HG02642 (cell line): ENCODE results near the gene PPM1H.

Experiments
- ATAC-seq: cut with Tn5 transposase; IDR thresholded peaks from one replicate; pipeline ENCODE4 v1.9.1; 2021; ENCODE audit warnings: mild to moderate bottlenecking; ENCODE audit not compliant: unreplicated experiment, poor library complexity

Gene PPM1H

GRCh38 chr12:62720661-62721330 is 214.2 kb downstream of the PPM1H start:
- ATAC-seq = no peak

GRCh38 chr12:62720025-62720424 is 214.9 kb downstream of the PPM1H start:
- ATAC-seq = no peak

GRCh38 chr12:62718762-62719426 is 216.1 kb downstream of the PPM1H start:
- no peak for ATAC-seq

DNA sequence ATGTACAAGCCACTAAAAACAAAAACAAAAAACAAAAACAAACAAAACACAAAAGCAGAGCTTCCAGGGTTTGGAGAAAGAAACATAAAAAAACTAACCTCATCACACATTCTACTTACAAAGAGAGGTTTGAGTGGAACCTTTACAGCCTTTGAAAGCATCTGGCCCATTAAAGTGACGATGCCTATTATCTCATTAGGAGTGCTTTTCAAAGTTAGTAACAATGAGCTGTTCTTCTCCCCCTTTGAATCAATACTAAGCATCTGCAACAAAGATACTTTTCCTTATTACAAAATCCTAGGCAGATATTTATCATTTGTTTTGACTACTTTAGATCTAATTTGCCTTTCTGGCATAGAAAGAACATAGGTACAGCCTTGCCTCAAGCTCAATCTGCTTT is 217.3 kb downstream of the PPM1H start:
- no peak for ATAC-seq

DNA sequence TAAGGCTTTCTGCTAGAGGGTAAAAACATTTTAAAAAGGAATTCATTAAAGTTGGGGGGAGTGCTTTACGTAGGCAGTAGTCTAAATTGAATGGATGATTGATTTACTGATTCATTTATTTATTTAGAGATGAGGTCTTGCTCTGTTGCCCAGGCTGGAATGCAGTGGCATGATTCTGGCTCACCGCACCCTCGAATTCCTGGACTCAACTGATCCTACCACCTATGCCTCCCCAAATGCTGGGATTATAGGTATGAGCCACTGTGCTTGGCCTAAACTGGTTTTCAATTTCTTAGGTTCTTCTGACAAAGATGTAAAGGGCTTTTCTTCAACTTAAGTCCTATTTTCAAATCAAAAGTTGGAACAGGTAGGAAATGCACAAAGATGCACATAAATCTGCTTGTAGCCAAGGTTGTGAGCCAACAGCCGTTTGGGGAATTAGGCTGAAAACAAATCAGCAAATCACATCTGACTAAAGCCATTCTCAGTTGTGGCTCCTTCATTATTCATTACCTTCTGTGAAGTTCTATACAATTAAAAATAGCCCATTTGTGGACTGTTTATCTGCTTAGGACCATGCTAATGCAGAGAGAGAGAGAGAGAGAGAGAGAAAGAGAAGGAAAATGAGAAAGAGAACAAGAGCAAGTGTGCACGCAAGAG is 218.0 kb downstream of the PPM1H start:
- ATAC-seq = no peak

DNA sequence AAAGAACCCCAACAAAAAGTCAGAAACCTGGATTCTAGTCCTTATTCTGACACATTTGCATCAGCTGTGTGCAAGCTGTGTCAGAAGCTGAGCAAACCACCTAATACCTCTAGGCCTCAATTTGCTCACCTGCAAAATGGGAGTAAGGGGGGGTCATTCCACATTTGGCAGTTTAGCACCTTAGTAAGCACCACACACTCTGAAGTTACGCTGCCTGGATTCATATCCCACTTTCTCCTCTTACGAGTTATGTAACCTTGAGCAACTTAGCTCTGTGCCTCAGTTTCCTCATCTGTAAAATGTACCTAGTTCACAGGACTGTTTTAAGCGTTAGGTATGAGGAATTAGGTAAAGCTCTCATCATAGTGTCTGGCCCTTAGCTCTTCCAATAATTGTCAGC is 218.9 kb downstream of the PPM1H start:
- ATAC-seq = no peak

- ATAC-seq = no peak
These were observed 219.9 kb downstream of the PPM1H start for GRCh38 chr12:62714774-62715721.

DNA sequence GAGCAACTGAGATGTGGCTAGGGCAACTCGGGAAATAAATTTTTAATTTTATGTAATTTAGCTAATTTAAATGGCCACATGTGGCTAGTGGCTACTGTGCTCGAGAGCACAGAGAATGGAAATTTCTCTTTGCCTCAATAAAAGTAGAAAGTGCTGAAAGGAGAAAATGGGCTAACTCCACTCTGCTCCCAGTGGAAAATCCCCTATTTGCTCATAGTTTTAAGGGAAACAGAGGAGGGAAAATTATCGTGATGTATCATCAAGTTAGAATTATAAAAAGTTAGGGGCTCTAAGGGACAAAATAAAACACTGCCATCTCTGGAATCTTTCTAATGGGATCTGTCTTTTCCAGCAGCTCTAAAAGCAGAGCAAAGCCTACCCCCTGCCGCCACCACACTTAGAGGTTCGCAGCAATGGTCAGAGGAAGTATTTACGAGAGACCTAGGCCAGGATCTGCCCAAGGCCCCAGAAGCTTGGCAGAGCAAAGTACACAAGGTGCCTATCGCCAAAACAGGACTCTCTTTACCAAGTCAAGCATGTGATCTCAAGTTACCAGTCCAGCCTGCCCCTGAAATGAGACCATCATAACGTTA is 220.7 kb downstream of the PPM1H start:
- ATAC-seq = no peak

DNA sequence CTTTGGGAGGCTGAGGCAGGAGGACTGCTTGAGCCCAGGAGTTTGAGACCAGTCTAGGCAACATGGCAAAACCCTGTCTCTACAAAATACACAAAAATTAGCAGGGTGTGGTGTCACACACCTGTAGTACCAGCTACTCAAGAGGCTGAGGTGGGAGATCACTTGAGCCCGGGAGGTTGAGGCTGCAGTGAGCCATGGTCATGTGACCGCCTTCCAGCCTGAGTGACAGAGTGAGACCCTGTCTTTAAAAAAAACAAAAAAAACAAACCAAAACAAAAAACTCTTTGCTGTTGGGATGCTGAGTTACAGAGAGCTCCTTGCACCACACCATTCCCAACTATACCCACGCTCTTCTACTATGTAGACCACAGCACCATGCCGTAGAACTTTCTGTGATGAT is 221.2 kb downstream of the PPM1H start:
- no peak for ATAC-seq

DNA sequence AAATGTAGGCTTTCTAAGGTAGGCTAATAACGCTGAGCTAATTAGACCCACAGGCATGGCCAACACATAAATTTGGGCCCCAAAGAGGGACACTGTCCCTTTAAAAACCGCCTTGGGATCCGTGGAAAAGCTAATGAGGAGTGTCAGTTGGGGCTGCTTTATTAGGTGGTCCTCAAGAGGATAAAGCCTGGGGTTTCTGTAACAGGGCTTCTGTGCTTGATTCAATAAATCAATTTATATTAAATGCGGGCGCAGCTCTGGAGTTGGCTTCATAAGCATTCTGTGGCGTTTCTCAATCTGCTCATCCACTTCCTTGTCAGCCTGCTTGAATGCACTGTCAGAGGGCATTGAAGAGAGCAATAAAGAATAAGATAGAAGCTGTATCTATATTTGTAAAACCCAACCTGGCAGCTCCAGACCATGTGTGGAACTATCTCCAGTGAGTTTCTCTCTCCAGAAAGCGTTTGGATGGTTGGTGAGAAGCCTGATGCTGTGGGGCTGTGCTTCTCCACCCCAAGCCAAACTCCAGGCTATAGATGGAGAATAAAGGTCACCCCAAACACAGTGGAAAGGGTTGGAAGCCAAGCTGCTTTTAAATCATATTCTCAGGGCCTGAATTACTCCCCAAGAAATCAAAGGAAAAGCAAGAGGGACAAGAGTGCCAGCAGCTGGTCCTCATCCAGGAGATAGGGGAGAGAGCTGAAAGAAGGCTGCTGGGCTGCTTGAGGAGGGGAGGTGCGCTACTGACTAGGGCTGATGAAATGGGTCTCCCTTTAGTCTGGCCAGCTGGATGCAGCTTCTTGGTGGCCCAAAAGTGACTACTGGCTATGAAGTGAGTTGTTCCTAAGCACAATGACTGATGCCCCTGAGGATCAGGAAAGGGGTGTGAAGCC is 222.0 kb downstream of the PPM1H start:
- ATAC-seq = no peak

GRCh38 chr12:62711631-62712241 is 223.2 kb downstream of the PPM1H start:
- no peak for ATAC-seq

DNA sequence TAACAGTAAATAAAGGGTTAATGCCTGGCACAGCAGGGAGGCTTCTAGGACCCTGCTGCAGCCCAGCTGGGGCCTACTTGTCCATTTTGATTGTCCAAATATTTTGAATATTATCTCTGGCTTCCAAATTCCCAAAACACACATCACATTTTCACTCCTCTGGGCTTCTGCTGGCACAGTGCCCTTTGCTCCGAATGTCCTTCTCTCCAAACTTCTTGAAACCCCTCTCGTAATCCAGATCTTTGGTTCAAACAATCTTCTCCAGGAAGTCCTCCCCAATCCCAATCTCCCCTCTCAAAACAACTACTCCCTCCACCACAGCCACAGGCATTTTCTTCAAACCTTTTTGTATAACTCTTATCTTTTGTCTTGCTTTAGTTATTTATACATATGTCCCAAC is 225.6 kb downstream of the PPM1H start:
- no peak for ATAC-seq

- no peak for ATAC-seq
These were observed 227.0 kb downstream of the PPM1H start for GRCh38 chr12:62707939-62708338.

DNA sequence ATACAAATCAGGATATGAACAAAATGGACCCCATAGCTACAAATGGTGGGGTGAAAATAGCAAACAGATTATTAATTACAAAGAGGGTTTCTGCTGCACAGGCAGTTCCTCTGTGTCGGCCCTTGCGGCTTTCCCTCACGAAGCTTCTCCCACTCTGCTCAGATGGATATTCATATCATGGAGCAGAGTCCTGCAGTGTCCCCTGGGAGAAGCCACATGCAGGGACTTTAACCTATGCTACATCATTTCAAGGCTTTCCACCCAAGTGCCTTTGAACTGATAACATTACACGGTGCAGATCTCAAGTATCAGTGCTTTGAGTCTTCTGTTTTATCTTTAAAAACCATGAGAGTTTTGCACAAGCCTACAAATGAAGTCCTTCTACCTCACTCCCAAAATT is 229.1 kb downstream of the PPM1H start:
- ATAC-seq = no peak

GRCh38 chr12:62703011-62703380 is 232.0 kb downstream of the PPM1H start:
- ATAC-seq = no peak

- ATAC-seq = no peak
These were observed 233.5 kb downstream of the PPM1H start for GRCh38 chr12:62701492-62701891.

DNA sequence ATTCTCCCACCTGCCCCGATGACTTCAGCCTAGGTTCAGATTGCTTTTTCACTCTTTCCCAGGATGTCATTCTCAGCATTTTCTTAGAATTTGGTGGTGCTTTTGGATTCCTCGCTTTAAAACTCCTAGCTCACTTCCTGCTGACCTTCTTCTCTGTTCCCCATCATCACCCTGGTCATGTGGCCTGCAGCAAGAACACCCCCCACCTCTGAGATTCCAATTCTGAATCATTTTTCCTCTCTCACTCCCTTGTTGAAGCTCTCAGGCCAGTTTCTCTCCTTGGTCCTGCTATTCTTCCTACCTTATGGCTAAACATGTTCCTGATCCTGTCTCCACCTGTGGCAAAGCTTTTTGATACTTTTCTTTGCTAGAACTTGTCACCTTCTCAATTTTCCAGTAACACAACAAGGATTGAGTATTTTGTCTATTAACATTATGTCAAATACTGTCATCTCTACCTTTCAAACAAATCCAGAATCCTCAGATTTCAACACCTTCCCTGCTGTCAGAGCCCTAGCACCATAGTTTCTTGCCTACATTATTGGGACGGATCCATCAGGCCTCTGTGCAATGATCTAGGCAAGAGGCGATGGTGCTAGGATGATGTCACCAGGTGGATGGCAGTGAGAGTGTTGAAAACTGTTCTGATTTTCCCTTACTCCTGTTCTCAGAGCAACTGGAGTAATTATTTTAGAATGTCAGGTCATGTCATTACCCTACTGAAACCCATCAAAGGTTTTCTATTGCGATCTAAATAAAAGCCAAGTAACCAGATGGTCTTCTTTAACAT is 234.7 kb downstream of the PPM1H start:
- no peak for ATAC-seq

DNA sequence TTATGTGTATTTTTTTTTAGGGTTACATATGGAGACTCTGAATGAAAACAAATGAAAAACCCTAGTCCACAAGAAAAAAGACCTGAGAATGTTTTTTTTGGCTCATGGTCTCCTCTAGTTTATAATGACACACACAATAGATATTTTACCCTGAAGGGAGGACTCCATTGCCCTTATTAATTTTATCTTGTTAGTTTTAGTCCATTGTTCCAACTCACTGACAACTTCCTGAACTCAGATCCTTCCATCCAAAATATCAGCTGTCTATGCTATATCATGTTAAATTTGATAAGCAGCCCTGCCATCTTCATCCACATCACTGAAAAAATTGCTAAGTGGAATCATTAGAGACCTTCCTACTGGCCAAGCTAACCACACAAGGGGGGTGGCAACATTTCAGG is 236.2 kb downstream of the PPM1H start:
- no peak for ATAC-seq
